G401.6 (cell line): Measurements from ENCODE around the gene ARHGAP30.

ENCODE experiments used
- FAIRE-seq: peaks from 2 replicates; lab custom pipeline; 2012; peaks lifted over from hg19 to GRCh38; lab: Jason Lieb, UNC

ARHGAP30 gene

DNA sequence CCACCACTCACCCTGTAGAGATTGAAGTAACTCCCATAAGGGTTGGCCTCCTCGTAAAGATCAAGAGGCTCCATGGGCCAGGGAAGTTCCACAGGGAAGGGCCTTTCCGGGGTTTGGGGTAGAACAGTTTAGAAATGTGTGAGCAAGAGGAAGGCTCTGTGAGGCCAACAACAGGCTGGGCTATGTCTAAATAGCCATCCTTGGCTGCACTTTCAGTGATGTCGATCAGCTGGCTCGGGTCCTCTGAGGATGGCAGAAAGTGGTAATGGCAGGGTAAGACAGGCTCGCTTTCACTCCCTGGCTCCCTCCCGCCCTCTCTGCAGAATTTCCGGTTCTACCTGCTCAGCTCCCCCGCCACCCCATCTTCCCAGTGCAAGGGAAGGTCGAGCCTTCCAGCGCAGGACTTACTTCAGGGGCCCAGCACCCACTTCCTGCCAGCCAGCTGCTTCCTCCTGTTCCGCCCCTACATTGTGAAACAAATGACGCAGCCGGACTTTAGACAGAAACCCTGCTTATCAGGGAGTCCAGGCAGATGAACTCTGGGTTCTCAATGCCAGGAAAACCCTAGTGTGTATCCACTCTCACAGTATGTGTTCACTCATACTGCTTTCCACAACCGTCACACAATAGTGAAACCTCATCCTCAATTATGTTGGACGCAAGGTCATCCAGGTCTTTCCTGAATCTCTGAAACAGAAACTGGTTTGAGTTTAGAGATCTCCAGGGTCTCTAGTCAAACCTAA, 56.0 kb downstream of the ARHGAP30 start:
- FAIRE-seq, result no peak

DNA sequence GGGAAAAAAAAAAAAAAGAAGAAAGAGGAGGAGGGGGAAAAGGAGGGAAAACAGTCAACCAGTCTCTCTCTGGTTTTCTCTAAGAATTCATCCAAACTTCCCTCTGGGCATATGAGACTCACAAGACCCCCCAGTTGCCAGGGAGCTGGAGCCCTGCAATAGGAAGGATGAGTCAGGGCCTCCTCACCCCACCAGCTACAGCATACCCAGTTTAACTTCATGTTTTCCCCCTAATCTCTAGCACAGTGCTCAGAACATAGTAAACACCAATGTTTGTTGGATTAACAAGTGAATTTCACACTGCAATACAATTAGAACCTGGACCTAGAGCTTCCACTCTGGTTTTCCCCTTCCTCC, 56.6 kb downstream of the ARHGAP30 start:
- no peak for FAIRE-seq

DNA sequence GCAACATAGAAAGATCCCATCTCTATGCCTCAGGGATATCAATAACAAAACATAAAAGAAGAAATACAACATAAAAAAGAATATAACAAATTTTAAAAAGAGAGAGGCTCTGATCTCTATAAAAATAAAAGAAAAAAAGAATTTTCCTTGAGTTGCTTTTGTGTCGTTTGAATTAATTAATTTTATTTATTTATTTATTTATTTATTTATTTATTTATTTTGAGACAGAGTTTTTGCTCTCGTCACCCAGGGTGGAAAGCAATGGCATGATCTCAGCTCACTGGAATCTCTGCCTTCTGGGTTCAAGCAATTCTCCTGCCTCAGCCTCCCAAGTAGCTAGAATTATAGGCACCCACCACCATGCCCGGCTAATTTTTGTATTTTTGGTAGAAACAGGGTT, 57.3 kb downstream of the ARHGAP30 start:
- FAIRE-seq, result no peak

- FAIRE-seq, result no peak
These were observed 60.0 kb downstream of the ARHGAP30 start for GRCh38 chr1:161009602-161010211.

GRCh38 chr1:161008869-161009510, 60.7 kb downstream of the ARHGAP30 start:
- no peak for FAIRE-seq

DNA sequence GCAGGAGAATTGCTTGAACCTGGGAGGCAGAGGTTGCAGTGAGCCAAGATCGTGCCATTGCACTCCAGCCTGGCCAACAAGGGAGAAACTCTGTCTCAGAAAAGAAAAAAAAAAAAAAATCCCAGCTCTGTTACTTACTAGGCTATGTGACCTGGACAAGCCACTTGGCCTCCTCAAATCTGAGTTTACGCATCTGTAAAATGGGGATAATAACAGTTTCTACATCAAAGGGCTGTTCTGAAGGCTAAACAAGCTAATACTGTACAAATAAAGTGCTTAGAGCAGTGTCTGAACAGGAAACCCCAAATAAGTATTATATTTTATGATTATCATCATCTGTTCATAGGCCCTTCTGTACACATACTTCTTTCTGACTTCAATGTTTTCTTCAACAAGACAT, 62.3 kb downstream of the ARHGAP30 start:
- no peak for FAIRE-seq

GRCh38 chr1:161006563-161006962, 63.1 kb downstream of the ARHGAP30 start:
- no peak for FAIRE-seq

DNA sequence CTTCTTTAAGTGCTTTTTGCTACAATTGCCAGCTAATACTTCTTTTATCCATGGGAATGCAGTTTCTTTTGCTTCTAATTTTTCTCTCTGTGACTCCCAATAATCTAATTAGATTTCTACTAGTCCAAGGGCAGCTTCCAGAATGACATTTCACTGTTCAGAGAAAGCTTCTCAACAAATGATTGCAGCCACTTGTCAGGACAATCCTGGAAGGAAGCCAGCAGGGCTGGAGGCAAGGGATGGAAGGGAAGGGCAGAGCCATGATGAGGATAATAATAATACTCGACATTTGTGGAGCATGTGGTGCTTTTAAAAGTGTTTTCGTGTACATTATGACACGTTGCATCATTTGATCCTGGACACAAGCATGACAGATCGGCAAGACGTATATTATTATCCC, 68.2 kb downstream of the ARHGAP30 start:
- no peak for FAIRE-seq

DNA sequence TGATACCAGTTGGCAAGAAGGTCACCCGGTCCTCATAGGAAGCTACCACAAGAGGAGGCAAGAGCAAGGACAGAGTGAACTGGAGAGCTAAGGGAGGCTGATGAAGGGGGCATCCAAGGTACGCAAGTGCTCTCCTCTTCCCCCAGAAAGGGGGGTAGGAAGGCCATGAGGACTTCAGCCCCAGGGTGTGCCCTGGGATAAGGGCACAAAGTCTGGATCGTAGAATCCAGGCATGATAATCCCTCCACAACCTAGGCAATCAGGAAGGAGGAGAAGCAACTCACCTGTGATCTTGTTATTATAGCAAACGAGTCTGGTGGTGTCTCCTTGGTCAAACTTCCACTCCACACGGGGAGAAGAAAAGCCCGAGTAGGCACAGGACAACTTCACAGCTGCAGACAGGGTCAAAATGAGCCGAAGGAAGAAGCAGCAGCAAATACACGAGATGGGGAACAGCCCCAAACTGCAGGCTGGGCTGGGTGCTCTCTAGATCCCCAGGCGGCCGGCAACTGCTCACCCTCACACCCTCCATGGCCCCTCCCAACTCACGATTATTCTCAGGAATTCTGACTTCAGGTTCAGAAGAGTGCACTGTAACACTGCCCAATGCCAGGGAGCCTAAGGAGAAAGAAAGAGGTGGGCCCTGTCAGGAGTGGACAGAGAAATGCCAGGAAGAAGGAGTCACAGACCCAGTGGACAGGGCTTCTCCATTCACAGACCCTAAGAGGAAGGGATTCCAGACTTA, 68.8 kb downstream of the ARHGAP30 start:
- no peak for FAIRE-seq

DNA sequence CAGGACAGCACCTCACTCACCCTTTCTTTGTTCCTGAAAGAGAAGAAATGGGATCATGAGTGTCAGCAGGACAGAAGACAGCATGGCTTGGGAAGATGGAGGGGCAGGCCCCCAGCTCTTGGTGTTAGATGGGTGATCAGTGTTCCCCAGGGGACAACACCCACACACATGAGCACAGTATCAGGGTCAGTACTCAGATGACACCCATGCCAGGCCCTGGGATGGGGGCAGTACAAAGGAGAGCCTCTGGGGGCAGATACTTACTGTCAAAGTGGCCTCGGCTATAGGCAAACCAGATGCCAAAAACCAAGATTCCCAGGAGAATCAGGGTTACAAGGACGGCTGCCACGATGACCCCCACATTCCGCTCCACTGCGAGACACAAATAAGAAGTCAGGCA, 70.3 kb downstream of the ARHGAP30 start:
- no peak for FAIRE-seq

- FAIRE-seq, result peak; percentile 27
These were observed 72.2 kb downstream of the ARHGAP30 start for GRCh38 chr1:160997323-160998038.
